GM12892 (cell line): ENCODE results near the gene CCDC127.

Source experiments
- DNase-seq: peaks from one replicate; pipeline ENCODE4 v3.0.0; 2011; ENCODE audit not compliant: insufficient read length
- FAIRE-seq: peaks from 2 replicates; lab custom pipeline; 2011; peaks lifted over from hg19 to GRCh38; lab: Jason Lieb, UNC
- POLR2A ChIP-seq: IDR thresholded peaks from 2 replicates; pipeline ENCODE4 v1.6.1; 2011; ENCODE audit warnings: low read depth, low read length, control low read depth
- POLR2AphosphoS5 ChIP-seq: IDR thresholded peaks from 2 replicates; pipeline ENCODE4 v1.6.1; 2011; ENCODE audit warnings: low read depth, low read length, control low read depth
- TAF1 ChIP-seq: IDR thresholded peaks from 2 replicates; pipeline ENCODE4 v1.6.1; 2011; ENCODE audit warnings: low read depth, mild to moderate bottlenecking, control low read depth, low read length, borderline replicate concordance

The CCDC127 gene

DNA sequence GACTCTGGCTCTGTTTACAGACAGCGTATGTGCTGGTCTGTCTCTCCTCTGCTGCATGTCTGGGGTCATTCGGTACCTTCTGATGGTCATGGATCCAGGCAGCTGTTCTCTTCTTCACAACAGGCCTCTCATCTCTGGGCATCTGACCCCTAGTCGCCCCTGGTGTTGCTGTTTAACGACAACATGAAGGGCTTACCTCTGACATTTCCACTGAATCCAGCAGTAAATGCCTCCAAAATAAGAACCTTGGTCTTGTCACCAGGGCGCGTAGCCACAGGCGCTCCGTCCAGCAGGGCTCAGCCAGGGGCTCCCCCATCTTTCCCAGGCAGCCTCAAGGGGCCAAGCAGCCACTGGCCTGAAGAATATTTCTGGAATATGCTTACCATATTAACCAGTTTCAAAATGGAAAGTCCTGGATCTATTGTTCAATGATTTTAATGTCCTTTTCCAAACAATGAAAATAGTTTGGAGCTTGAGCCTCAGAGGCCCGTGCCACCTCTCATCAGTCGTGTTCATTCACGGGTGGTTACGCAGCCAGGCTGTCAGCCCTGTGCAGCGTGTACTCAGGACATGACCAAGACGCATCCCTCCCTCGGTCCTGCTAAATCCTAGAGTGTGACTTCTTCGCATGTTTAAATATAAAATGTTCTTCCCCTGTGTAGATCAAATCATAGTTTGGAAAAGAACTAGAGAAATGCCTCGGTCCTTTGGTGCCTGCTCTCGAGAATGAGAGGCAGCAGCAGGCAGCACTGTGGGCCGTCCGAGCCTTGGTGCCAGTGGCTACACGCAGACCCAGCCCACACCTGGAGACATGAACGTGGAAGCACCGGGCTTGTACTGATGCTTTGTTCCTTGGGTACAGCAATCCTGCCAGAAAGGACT, 56.8 kb downstream of the CCDC127 start:
- DNase-seq, result no peak
- TF ChIP-seq TAF1, result no peak
- no peak for TF ChIP-seq POLR2A
- TF ChIP-seq POLR2AphosphoS5, result no peak
- no peak for FAIRE-seq

DNA sequence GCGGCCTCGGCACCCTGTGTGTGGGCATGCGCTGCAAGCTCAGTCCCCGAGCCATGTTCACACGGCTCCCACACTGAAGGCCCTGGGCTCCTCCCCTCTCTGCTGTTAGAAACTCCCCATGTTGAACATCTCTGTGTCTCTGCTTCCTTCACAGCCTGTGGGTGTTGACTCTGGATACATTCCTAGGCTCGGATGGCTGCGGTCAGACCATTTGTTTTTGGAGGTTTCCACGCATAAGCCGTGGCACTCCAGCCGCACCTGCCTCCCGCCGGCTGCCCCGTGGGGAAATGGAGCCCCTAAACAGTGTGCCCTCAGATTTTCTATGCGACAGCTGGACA, 57.8 kb downstream of the CCDC127 start:
- no peak for TF ChIP-seq POLR2AphosphoS5
- TF ChIP-seq TAF1, result no peak
- TF ChIP-seq POLR2A, result no peak
- FAIRE-seq (no peak), DNase-seq (no peak)

DNA sequence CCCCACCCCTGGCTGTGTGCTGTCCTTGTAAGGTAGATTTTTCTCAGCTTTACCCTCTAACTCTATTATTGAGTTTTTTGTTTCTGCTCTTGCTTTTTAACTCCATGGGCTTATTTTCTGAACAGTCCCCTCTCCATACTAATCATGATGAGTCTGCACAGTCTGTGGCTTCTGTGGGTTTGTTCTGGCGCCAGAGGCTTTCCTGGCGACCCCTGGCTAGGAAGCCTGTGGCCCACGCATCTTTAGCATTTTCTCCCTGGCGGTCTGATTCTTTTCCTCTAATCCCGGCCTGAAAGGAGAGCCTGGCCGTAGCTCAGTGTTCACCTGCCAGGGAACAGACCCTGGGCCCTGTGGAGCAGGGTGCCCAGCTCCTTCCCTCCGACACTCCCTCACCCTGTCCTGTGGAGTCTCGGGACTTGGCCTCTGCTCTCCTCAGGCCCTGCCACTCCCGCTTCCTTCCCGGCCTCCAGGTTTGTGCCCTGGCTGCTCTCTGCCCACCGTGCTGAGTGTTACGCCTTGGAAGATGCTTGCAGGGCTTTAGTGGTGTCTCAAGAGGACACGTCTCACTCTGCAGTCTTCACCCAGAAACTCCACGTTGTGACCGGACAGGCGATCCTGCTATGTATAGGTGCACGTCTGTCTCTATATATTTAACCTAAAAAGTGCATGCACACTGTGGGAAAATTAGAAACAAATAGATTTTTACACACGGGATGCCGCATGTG, 58.3 kb downstream of the CCDC127 start:
- FAIRE-seq (no peak), DNase-seq (no peak)
- TF ChIP-seq POLR2AphosphoS5 (no peak), POLR2A (no peak), TAF1 (no peak)

GRCh38 chr5:158807-159447, 59.0 kb downstream of the CCDC127 start:
- FAIRE-seq (no peak), DNase-seq (no peak)
- TF ChIP-seq POLR2A (no peak), TAF1 (no peak), POLR2AphosphoS5 (no peak)

DNA sequence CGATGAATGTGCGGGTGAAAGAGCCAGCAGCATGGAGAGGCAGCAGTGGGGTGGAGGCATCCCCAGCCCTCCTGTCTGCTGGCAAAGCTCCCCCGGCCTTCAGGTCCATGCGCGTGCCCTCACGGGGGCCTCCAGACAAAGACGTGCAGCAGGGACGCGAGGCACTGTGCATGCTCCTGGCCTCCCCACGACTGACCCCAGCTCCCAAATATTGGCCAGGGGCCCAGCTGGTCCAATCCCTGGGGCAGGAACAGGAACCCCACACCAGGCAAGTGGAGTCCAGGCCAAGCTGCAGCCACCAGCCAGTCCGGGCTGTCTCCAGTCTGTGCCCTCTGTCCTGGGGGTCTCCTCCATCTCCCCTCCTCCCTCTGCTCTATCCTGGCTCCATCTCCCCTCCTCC, 60.2 kb downstream of the CCDC127 start:
- DNase-seq (no peak), FAIRE-seq (no peak)
- TF ChIP-seq POLR2A, result no peak
- no peak for TF ChIP-seq TAF1
- TF ChIP-seq POLR2AphosphoS5, result no peak

DNA sequence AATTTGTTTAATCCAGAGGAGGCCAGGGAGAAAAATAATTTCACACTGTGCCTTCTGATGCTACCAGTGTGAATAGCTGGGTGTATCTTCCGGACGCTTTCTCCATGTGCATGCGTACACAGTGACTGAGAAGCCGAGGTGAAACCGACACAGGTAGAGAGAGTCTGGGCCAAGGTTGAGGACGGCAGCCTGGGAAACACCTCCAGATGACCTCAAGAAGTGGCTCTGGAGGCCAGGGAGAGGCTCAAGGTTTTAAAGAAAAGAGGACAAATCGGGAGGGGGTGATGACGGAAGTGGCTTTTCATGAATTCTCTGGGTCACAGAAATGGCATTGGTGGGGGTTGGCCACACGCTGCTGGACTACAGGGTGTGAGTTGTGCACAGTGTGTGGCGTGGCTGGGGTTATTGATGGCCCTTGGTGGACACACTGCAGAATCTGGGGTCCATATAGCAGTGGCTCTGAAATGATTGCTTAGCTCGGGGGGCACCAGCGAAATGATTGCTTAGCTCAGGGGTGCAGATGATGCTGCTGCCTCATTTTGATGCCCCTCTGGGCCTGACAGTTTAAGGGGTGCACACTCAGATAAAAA, 60.7 kb downstream of the CCDC127 start:
- DNase-seq, result no peak
- FAIRE-seq, result no peak
- TF ChIP-seq TAF1, result no peak
- TF ChIP-seq POLR2AphosphoS5, result no peak
- no peak for TF ChIP-seq POLR2A

DNA sequence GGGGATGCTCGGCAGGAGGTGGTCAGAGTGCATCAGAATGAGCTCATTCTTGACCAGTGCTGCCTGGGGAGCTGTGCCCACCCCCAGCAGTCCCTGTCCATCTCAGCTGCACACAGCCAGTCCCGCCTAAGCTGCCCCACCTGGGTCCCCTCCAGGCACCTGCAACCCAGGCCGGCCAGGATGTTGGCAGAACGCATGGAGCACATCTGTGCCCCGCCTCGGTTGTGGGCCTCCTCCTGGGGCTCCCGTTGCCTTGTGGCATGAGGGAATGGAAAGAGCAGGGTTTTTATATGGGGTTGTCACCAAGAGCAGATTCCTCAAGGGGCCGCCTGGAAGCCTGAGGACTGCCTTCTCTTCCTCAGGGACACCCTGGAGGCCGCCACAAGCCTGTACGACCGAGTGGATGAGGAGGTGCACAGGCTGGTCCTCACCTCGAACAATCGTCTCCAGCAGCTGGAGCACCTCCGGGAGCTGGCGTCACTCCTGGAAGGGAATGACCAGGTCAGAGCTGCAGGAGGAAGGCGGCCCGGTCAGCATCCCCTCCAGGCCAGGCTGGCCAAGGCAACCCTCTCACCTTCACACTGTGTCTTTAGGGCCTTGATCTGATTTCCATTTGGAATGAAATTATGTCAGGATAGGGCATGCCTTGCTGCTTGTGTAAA, 61.4 kb downstream of the CCDC127 start:
- FAIRE-seq, result no peak
- DNase-seq, result no peak
- TF ChIP-seq POLR2AphosphoS5 (no peak), TAF1 (no peak), POLR2A (no peak)

DNA sequence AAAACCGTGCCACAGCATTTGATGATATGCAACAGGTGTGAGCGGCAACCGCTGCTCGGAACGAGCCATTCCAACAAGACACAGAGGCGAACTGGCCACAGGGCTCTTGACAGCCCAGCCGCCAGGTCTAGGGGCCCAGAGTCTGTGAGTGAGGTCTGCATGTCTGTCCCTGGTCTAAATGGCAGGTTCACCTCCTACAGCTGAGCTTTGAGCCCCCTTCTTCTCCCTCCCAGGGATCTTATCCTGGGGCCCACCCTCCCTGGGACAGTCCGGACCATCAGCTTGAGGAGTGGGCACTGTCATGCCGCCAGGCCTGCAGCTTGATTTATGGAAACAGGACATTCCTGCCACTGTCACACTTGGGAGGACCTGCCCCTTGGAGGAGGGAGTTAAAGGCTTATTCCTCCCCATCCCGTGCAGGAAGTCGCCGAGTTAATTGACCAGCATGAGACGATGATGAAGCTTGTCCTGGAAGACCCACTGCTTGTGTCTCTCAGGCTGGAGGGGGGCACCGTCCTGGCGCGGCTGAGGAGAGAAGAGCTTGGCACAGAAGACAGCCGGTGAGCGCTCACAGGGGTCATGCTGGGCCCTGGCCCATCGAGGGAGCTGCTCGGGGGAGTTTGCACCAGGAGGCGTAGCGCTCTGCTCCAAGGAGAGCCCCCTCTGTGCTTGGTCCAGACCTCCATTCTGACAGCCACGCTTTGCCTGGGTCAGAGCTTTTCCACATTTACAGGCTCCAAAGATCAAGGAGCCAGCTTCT, 62.1 kb downstream of the CCDC127 start:
- FAIRE-seq (no peak), DNase-seq (no peak)
- TF ChIP-seq POLR2AphosphoS5, result no peak

DNA sequence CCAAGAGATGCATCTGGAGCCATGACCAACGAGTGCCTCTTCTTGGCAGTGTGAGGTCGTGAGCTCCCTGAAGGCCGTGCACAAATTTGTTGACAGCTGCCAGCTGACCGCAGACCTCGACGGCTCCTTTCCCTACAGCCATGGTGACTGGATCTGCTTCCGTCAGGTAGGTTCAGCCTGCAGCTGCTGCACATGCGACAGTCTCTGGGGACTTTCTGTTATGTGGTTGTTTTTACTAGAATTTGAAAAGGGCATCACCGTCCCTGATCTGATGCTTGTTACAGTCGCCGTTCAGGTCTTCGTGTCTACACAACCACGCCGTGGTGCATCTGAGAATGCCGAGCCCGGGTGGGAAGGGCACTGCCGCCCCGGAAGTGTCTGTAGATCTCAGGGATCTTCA, 63.1 kb downstream of the CCDC127 start:
- FAIRE-seq, result no peak
- TF ChIP-seq TAF1, result no peak
- TF ChIP-seq POLR2A, result no peak
- no peak for TF ChIP-seq POLR2AphosphoS5
- no peak for DNase-seq

DNA sequence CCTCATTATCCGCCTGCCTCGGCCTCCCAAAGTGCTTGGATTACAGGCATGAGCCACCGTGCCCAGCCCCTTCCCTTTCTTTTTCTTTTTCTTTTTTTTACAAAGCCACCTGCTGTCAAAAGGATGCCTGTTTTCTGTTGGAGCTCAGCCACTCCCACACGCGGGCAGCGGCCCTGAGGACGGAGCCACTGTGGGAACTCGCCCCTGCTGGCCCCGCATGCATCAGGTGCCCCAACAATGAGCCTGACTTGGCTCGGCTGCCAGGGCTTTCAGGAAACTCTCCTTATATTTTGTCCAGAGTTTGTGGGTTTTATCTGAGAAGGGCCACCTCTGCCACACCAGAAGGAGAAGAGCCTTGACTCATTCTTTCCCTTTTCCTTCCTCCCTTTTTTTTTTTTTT, 63.7 kb downstream of the CCDC127 start:
- FAIRE-seq (no peak), DNase-seq (no peak)
- TF ChIP-seq TAF1 (no peak), POLR2AphosphoS5 (no peak), POLR2A (no peak)

DNA sequence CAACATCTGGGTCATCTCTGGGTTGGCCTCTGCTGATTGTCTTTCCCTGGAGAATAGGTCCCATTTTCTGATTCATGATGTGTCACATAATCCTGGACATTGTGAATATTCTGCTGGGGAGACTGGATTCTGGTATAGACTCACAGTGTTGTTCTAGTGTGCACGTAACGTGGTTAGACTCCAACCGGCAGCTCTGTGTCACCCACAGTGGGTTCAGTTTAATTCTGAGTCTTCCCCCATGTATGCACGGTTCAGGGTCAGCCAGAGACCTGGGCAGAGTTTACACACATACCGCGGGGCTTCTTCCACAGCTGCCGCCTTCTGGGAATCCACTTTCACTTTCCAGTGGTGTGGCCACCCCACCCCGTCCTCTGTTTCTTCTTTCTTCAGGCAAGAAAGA, 64.7 kb downstream of the CCDC127 start:
- TF ChIP-seq POLR2AphosphoS5 (no peak), TAF1 (no peak), POLR2A (no peak)

More for the DNA sequence above, 64.7 kb downstream of the CCDC127 start:
- DNase-seq (no peak), FAIRE-seq (no peak)
